ENCODE data around the gene CXCR6. TPM values are rescaled to one million over a fixed set of nuclear protein-coding genes. Genes with fewer than 3 reads are reported as not detected.
A peak's percentile ranks its signal among the peaks of the same experiment; 100 is the strongest.

The CXCR6 gene
- polyA plus RNA-seq, 2 donors, result 0.90 to 1.6 TPM

GRCh38 chr3:45962033-45962432, 18.8 kb downstream of the CXCR6 start:
- Histone ChIP-seq H3K27me3 (ENCODE audit: control insufficient read depth in 1 of 2, insufficient read depth in 2 of 2, low read length in 2 of 2) (no peaks in the 10 kb centered on the region), H3K27ac (ENCODE audit: low read depth in 2 of 2, low read length in 1 of 2) (no peak overlapping the region), H3K9me3 (ENCODE audit: control insufficient read depth in 2 of 2, insufficient read depth in 1 of 2, low read depth in 1 of 2, low read length in 1 of 2) (no peaks in the 10 kb centered on the region), H3K36me3 (ENCODE audit: control insufficient read depth in 2 of 2, insufficient read depth in 2 of 2, low read length in 1 of 2) (peaks cover 46 to 78% of the 10 kb centered on the region in 2 donors), H3K4me1 (ENCODE audit: control insufficient read depth in 2 of 2, insufficient read depth in 2 of 2, low read length in 1 of 2) (peaks cover 2 to 6% of the 10 kb centered on the region in 2 donors), H3K4me3 (ENCODE audit: low read depth in 1 of 2, low read length in 2 of 2) (no peak overlapping the region)
- WGBS, 2 donors, result 84 to 86% methylated on average over 5 of the region's 5 CpGs

- H3K27ac ChIP-seq (ENCODE audit: low read depth in 2 of 2, low read length in 1 of 2), result peak overlapping the region in 1 of 2 donors; percentile 26
- H3K27me3 ChIP-seq (ENCODE audit: control insufficient read depth in 1 of 2, insufficient read depth in 2 of 2, low read length in 2 of 2), result no peaks in the 10 kb centered on the region
- H3K36me3 ChIP-seq (ENCODE audit: control insufficient read depth in 2 of 2, insufficient read depth in 2 of 2, low read length in 1 of 2), result peaks cover 41 to 75% of the 10 kb centered on the region in 2 donors
- no peaks in the 10 kb centered on the region for H3K9me3 ChIP-seq (ENCODE audit: control insufficient read depth in 2 of 2, insufficient read depth in 1 of 2, low read depth in 1 of 2, low read length in 1 of 2)
- peaks cover 6% of the 10 kb centered on the region in 2 donors for H3K4me1 ChIP-seq (ENCODE audit: control insufficient read depth in 2 of 2, insufficient read depth in 2 of 2, low read length in 1 of 2)
- WGBS, 2 donors, result 81 to 84% methylated on average over 8 of the region's 8 CpGs
- H3K4me3 ChIP-seq (ENCODE audit: low read depth in 1 of 2, low read length in 2 of 2), result no peak overlapping the region
Observed at GRCh38 chr3:45964139-45964538, 20.9 kb downstream of the CXCR6 start.

- H3K27me3 ChIP-seq (ENCODE audit: control insufficient read depth in 1 of 2, insufficient read depth in 2 of 2, low read length in 2 of 2), result no peaks in the 10 kb centered on the region
- peaks cover 32 to 72% of the 10 kb centered on the region in 2 donors for H3K36me3 ChIP-seq (ENCODE audit: control insufficient read depth in 2 of 2, insufficient read depth in 2 of 2, low read length in 1 of 2)
- WGBS, 2 donors, result 80 to 83% methylated on average over 4 of the region's 4 CpGs
- no peaks in the 10 kb centered on the region for H3K9me3 ChIP-seq (ENCODE audit: control insufficient read depth in 2 of 2, insufficient read depth in 1 of 2, low read depth in 1 of 2, low read length in 1 of 2)
- H3K4me3 ChIP-seq (ENCODE audit: low read depth in 1 of 2, low read length in 2 of 2), result no peak overlapping the region
- H3K4me1 ChIP-seq (ENCODE audit: control insufficient read depth in 2 of 2, insufficient read depth in 2 of 2, low read length in 1 of 2), result peaks cover 6% of the 10 kb centered on the region in 2 donors
- H3K27ac ChIP-seq (ENCODE audit: low read depth in 2 of 2, low read length in 1 of 2), result no peak overlapping the region
Observed at GRCh38 chr3:45965253-45965652, 22.0 kb downstream of the CXCR6 start.

- H3K27me3 ChIP-seq (ENCODE audit: control insufficient read depth in 1 of 2, insufficient read depth in 2 of 2, low read length in 2 of 2), result no peaks in the 10 kb centered on the region
- H3K9me3 ChIP-seq (ENCODE audit: control insufficient read depth in 2 of 2, insufficient read depth in 1 of 2, low read depth in 1 of 2, low read length in 1 of 2), result no peaks in the 10 kb centered on the region
- no peak overlapping the region for H3K4me3 ChIP-seq (ENCODE audit: low read depth in 1 of 2, low read length in 2 of 2)
- peaks cover 6% of the 10 kb centered on the region in 2 donors for H3K4me1 ChIP-seq (ENCODE audit: control insufficient read depth in 2 of 2, insufficient read depth in 2 of 2, low read length in 1 of 2)
- H3K36me3 ChIP-seq (ENCODE audit: control insufficient read depth in 2 of 2, insufficient read depth in 2 of 2, low read length in 1 of 2), result peaks cover 31 to 69% of the 10 kb centered on the region in 2 donors
- WGBS, 2 donors, result 83 to 86% methylated on average over 4 of the region's 4 CpGs
- no peak overlapping the region for H3K27ac ChIP-seq (ENCODE audit: low read depth in 2 of 2, low read length in 1 of 2)
Observed at GRCh38 chr3:45965653-45966052, 22.4 kb downstream of the CXCR6 start.

GRCh38 chr3:45966371-45966791, 23.1 kb downstream of the CXCR6 start:
- Histone ChIP-seq H3K4me1 (ENCODE audit: control insufficient read depth in 2 of 2, insufficient read depth in 2 of 2, low read length in 1 of 2) (peaks cover 6% of the 10 kb centered on the region in 2 donors), H3K36me3 (ENCODE audit: control insufficient read depth in 2 of 2, insufficient read depth in 2 of 2, low read length in 1 of 2) (peaks cover 31 to 67% of the 10 kb centered on the region in 2 donors), H3K27ac (ENCODE audit: low read depth in 2 of 2, low read length in 1 of 2) (no peak overlapping the region), H3K27me3 (ENCODE audit: control insufficient read depth in 1 of 2, insufficient read depth in 2 of 2, low read length in 2 of 2) (no peaks in the 10 kb centered on the region), H3K9me3 (ENCODE audit: control insufficient read depth in 2 of 2, insufficient read depth in 1 of 2, low read depth in 1 of 2, low read length in 1 of 2) (no peaks in the 10 kb centered on the region), H3K4me3 (ENCODE audit: low read depth in 1 of 2, low read length in 2 of 2) (no peak overlapping the region)
- WGBS, 2 donors, result 78 to 83% methylated on average over 17 of the region's 17 CpGs

- Histone ChIP-seq H3K4me1 (ENCODE audit: control insufficient read depth in 2 of 2, insufficient read depth in 2 of 2, low read length in 1 of 2) (peaks cover 6% of the 10 kb centered on the region in 2 donors), H3K4me3 (ENCODE audit: low read depth in 1 of 2, low read length in 2 of 2) (no peak overlapping the region), H3K27ac (ENCODE audit: low read depth in 2 of 2, low read length in 1 of 2) (no peak overlapping the region), H3K27me3 (ENCODE audit: control insufficient read depth in 1 of 2, insufficient read depth in 2 of 2, low read length in 2 of 2) (no peaks in the 10 kb centered on the region), H3K36me3 (ENCODE audit: control insufficient read depth in 2 of 2, insufficient read depth in 2 of 2, low read length in 1 of 2) (peaks cover 31 to 62% of the 10 kb centered on the region in 2 donors), H3K9me3 (ENCODE audit: control insufficient read depth in 2 of 2, insufficient read depth in 1 of 2, low read depth in 1 of 2, low read length in 1 of 2) (no peaks in the 10 kb centered on the region)
- WGBS, 2 donors, result 77 to 81% methylated on average over 16 of the region's 16 CpGs
Observed at GRCh38 chr3:45966950-45967640, 23.8 kb downstream of the CXCR6 start.

- H3K4me3 ChIP-seq (ENCODE audit: low read depth in 1 of 2, low read length in 2 of 2), result no peak overlapping the region
- H3K27ac ChIP-seq (ENCODE audit: low read depth in 2 of 2, low read length in 1 of 2), result no peak overlapping the region
- H3K9me3 ChIP-seq (ENCODE audit: control insufficient read depth in 2 of 2, insufficient read depth in 1 of 2, low read depth in 1 of 2, low read length in 1 of 2), result no peaks in the 10 kb centered on the region
- peaks cover 31 to 57% of the 10 kb centered on the region in 2 donors for H3K36me3 ChIP-seq (ENCODE audit: control insufficient read depth in 2 of 2, insufficient read depth in 2 of 2, low read length in 1 of 2)
- peaks cover 6% of the 10 kb centered on the region in 2 donors for H3K4me1 ChIP-seq (ENCODE audit: control insufficient read depth in 2 of 2, insufficient read depth in 2 of 2, low read length in 1 of 2)
- no peaks in the 10 kb centered on the region for H3K27me3 ChIP-seq (ENCODE audit: control insufficient read depth in 1 of 2, insufficient read depth in 2 of 2, low read length in 2 of 2)
- 75 to 83% methylated on average over 8 of the region's 8 CpGs for WGBS, 2 donors
Observed at GRCh38 chr3:45967724-45968123, 24.5 kb downstream of the CXCR6 start.

GRCh38 chr3:45968149-45968548, 24.9 kb downstream of the CXCR6 start:
- Histone ChIP-seq H3K9me3 (ENCODE audit: control insufficient read depth in 2 of 2, insufficient read depth in 1 of 2, low read depth in 1 of 2, low read length in 1 of 2) (no peaks in the 10 kb centered on the region), H3K4me1 (ENCODE audit: control insufficient read depth in 2 of 2, insufficient read depth in 2 of 2, low read length in 1 of 2) (peaks cover 8% of the 10 kb centered on the region in 2 donors), H3K27me3 (ENCODE audit: control insufficient read depth in 1 of 2, insufficient read depth in 2 of 2, low read length in 2 of 2) (no peaks in the 10 kb centered on the region), H3K27ac (ENCODE audit: low read depth in 2 of 2, low read length in 1 of 2) (no peak overlapping the region), H3K4me3 (ENCODE audit: low read depth in 1 of 2, low read length in 2 of 2) (no peak overlapping the region), H3K36me3 (ENCODE audit: control insufficient read depth in 2 of 2, insufficient read depth in 2 of 2, low read length in 1 of 2) (peaks cover 31 to 54% of the 10 kb centered on the region in 2 donors)
- 79 to 84% methylated on average over 9 of the region's 9 CpGs for WGBS, 2 donors

GRCh38 chr3:45968706-45969105, 25.4 kb downstream of the CXCR6 start:
- Histone ChIP-seq H3K27me3 (ENCODE audit: control insufficient read depth in 1 of 2, insufficient read depth in 2 of 2, low read length in 2 of 2) (no peaks in the 10 kb centered on the region), H3K27ac (ENCODE audit: low read depth in 2 of 2, low read length in 1 of 2) (no peak overlapping the region), H3K36me3 (ENCODE audit: control insufficient read depth in 2 of 2, insufficient read depth in 2 of 2, low read length in 1 of 2) (peaks cover 31 to 49% of the 10 kb centered on the region in 2 donors), H3K9me3 (ENCODE audit: control insufficient read depth in 2 of 2, insufficient read depth in 1 of 2, low read depth in 1 of 2, low read length in 1 of 2) (no peaks in the 10 kb centered on the region), H3K4me1 (ENCODE audit: control insufficient read depth in 2 of 2, insufficient read depth in 2 of 2, low read length in 1 of 2) (peaks cover 8% of the 10 kb centered on the region in 2 donors), H3K4me3 (ENCODE audit: low read depth in 1 of 2, low read length in 2 of 2) (no peak overlapping the region)
- WGBS, 2 donors, result 81% methylated on average over 2 of the region's 2 CpGs

- H3K27me3 ChIP-seq (ENCODE audit: control insufficient read depth in 1 of 2, insufficient read depth in 2 of 2, low read length in 2 of 2), result no peaks in the 10 kb centered on the region
- WGBS, 2 donors, result 91 to 92% methylated on average over 3 of the region's 3 CpGs
- peaks cover 30 to 47% of the 10 kb centered on the region in 2 donors for H3K36me3 ChIP-seq (ENCODE audit: control insufficient read depth in 2 of 2, insufficient read depth in 2 of 2, low read length in 1 of 2)
- H3K4me1 ChIP-seq (ENCODE audit: control insufficient read depth in 2 of 2, insufficient read depth in 2 of 2, low read length in 1 of 2), result peaks cover 8% of the 10 kb centered on the region in 2 donors
- no peak overlapping the region for H3K27ac ChIP-seq (ENCODE audit: low read depth in 2 of 2, low read length in 1 of 2)
- H3K9me3 ChIP-seq (ENCODE audit: control insufficient read depth in 2 of 2, insufficient read depth in 1 of 2, low read depth in 1 of 2, low read length in 1 of 2), result no peaks in the 10 kb centered on the region
- H3K4me3 ChIP-seq (ENCODE audit: low read depth in 1 of 2, low read length in 2 of 2), result no peak overlapping the region
Observed at GRCh38 chr3:45969116-45969515, 25.9 kb downstream of the CXCR6 start.

Measured in esophagus (tissue), 2 donors.